ENCODE results near the gene MOSPD2.

Gene MOSPD2

GRCh38 chrX:14930663-14931062, 57.4 kb downstream of the MOSPD2 start:
- no peaks in the 10 kb centered on the region for H3K27me3 ChIP-seq (replicated peaks; ENCODE audit: insufficient read depth, low read length)
- H4K20me1 ChIP-seq (ENCODE audit: insufficient read depth, low read length), result no peaks in the 10 kb centered on the region
- H3K4me3 ChIP-seq (ENCODE audit: low read length), result no peak overlapping the region
- no peaks in the 10 kb centered on the region for H3K36me3 ChIP-seq (replicated peaks; ENCODE audit: insufficient read depth, low read length)
- no peaks in the 10 kb centered on the region for H3K9me2 ChIP-seq (replicated peaks; ENCODE audit: insufficient read depth, low read length)
- H3K4me2 ChIP-seq (ENCODE audit: low read depth, low read length), result no peak overlapping the region
- no peaks in the 10 kb centered on the region for H3K9me3 ChIP-seq (replicated peaks; ENCODE audit: insufficient read depth, low read length)
- no peak overlapping the region for H3K27ac ChIP-seq (ENCODE audit: low read length)
- TF ChIP-seq EZH2phosphoT487 (IDR thresholded peaks at IDR 0.05; ENCODE audit: low read length) (no peak), EZH2 (optimal IDR thresholded peaks at IDR 0.05; ENCODE audit: low read depth, low read length) (no peak), CTCF (IDR thresholded peaks at IDR 0.05; ENCODE audit: low read length) (no peak)
- H3K9ac ChIP-seq (ENCODE audit: low read length), result no peak overlapping the region
- DNase-seq, result no peak
- no peak overlapping the region for H2AFZ ChIP-seq (ENCODE audit: low read length)
- H3K79me2 ChIP-seq (ENCODE audit: low read length), result no peaks in the 10 kb centered on the region
- no peaks in the 10 kb centered on the region for H3F3A ChIP-seq (ENCODE audit: insufficient read depth, low read length)
- no peaks in the 10 kb centered on the region for H3K4me1 ChIP-seq (ENCODE audit: low read length)

GRCh38 chrX:14932136-14932535, 58.9 kb downstream of the MOSPD2 start:
- Histone ChIP-seq H3K4me2 (ENCODE audit: low read depth, low read length) (no peak overlapping the region), H3K9ac (ENCODE audit: low read length) (no peak overlapping the region), H3F3A (ENCODE audit: insufficient read depth, low read length) (no peaks in the 10 kb centered on the region), H3K36me3 (replicated peaks; ENCODE audit: insufficient read depth, low read length) (no peaks in the 10 kb centered on the region), H3K79me2 (ENCODE audit: low read length) (no peaks in the 10 kb centered on the region), H3K4me3 (ENCODE audit: low read length) (no peak overlapping the region), H4K20me1 (ENCODE audit: insufficient read depth, low read length) (no peaks in the 10 kb centered on the region), H3K27me3 (replicated peaks; ENCODE audit: insufficient read depth, low read length) (no peaks in the 10 kb centered on the region), H2AFZ (ENCODE audit: low read length) (no peak overlapping the region), H3K27ac (ENCODE audit: low read length) (no peak overlapping the region), H3K9me3 (replicated peaks; ENCODE audit: insufficient read depth, low read length) (no peaks in the 10 kb centered on the region), H3K9me2 (replicated peaks; ENCODE audit: insufficient read depth, low read length) (no peaks in the 10 kb centered on the region), H3K4me1 (ENCODE audit: low read length) (no peaks in the 10 kb centered on the region)
- no peak for DNase-seq
- no peak for TF ChIP-seq EZH2phosphoT487 (IDR thresholded peaks at IDR 0.05; ENCODE audit: low read length)
- TF ChIP-seq CTCF (IDR thresholded peaks at IDR 0.05; ENCODE audit: low read length), result no peak
- TF ChIP-seq EZH2 (optimal IDR thresholded peaks at IDR 0.05; ENCODE audit: low read depth, low read length), result no peak

GRCh38 chrX:14934423-14934822, 61.2 kb downstream of the MOSPD2 start:
- no peak overlapping the region for H3K9ac ChIP-seq (ENCODE audit: low read length)
- H4K20me1 ChIP-seq (ENCODE audit: insufficient read depth, low read length), result no peaks in the 10 kb centered on the region
- no peaks in the 10 kb centered on the region for H3K79me2 ChIP-seq (ENCODE audit: low read length)
- no peaks in the 10 kb centered on the region for H3K36me3 ChIP-seq (replicated peaks; ENCODE audit: insufficient read depth, low read length)
- no peaks in the 10 kb centered on the region for H3K27me3 ChIP-seq (replicated peaks; ENCODE audit: insufficient read depth, low read length)
- H3K4me1 ChIP-seq (ENCODE audit: low read length), result no peaks in the 10 kb centered on the region
- H3F3A ChIP-seq (ENCODE audit: insufficient read depth, low read length), result no peaks in the 10 kb centered on the region
- no peak for TF ChIP-seq EZH2phosphoT487 (IDR thresholded peaks at IDR 0.05; ENCODE audit: low read length)
- no peak for TF ChIP-seq CTCF (IDR thresholded peaks at IDR 0.05; ENCODE audit: low read length)
- no peak for TF ChIP-seq EZH2 (optimal IDR thresholded peaks at IDR 0.05; ENCODE audit: low read depth, low read length)
- H3K4me2 ChIP-seq (ENCODE audit: low read depth, low read length), result no peak overlapping the region
- H3K4me3 ChIP-seq (ENCODE audit: low read length), result no peak overlapping the region
- H3K9me2 ChIP-seq (replicated peaks; ENCODE audit: insufficient read depth, low read length), result no peaks in the 10 kb centered on the region
- no peak overlapping the region for H3K27ac ChIP-seq (ENCODE audit: low read length)
- H3K9me3 ChIP-seq (replicated peaks; ENCODE audit: insufficient read depth, low read length), result no peaks in the 10 kb centered on the region
- no peak for DNase-seq
- no peak overlapping the region for H2AFZ ChIP-seq (ENCODE audit: low read length)

Data from MM.1S (cell line).